H1 (cell line): Measurements from ENCODE around the gene RITA1. TPM values are rescaled to one million over a fixed set of nuclear protein-coding genes. Genes with fewer than 3 reads are reported as not detected.

Experiments used
- CTCF ChIA-PET: fragments of 300-600 bp; sonication (Branson Sonifier 250); formaldehyde crosslinking; loops from one replicate; lab custom pipeline; 2021; ENCODE audit not compliant: partially characterized antibody; lab: Charles Lee
- POLR2A ChIA-PET: fragments of 300-600 bp; sonication (Branson Sonifier 250); formaldehyde crosslinking; loops from one replicate; lab custom pipeline; 2021; ENCODE audit warnings: inconsistent platforms; ENCODE audit not compliant: partially characterized antibody; lab: Charles Lee
- DNase-seq, 2 experiments: peaks; one replicate each; pipeline versions ENCODE4 v3.0.0 to v3.0.0-alpha.2; 2010 to 2022; ENCODE audit warnings: low spot score in 2 of 2, low read depth in 1 of 2, mixed read lengths in 1 of 2
- FAIRE-seq: peaks from 2 replicates; lab custom pipeline; 2011; peaks lifted over from hg19 to GRCh38; lab: Jason Lieb, UNC
- H2AFZ ChIP-seq: 2 replicates; pipeline ENCODE4 v1.8.1; 2012; ENCODE audit warnings: low read length, inconsistent platforms
- H2AK5ac ChIP-seq: 2 replicates; pipeline ENCODE4 v1.6.1; 2013; ENCODE audit warnings: low read depth, low read length
- H2BK120ac ChIP-seq: replicated peaks from 2 replicates; pipeline ENCODE3; 2013; ENCODE audit warnings: low read depth, low read length, inconsistent platforms
- H2BK12ac ChIP-seq: 2 replicates; pipeline ENCODE4 v1.6.1; 2013; ENCODE audit warnings: low read depth, low read length
- H2BK15ac ChIP-seq: 2 replicates; pipeline ENCODE4 v1.6.1; 2013; ENCODE audit warnings: low read length
- H2BK20ac ChIP-seq: 2 replicates; pipeline ENCODE4 v1.6.1; 2013; ENCODE audit warnings: low read length
- H2BK5ac ChIP-seq: 2 replicates; pipeline ENCODE4 v1.6.1; 2013; ENCODE audit warnings: low read depth, low read length
- H3K14ac ChIP-seq: 2 replicates; pipeline ENCODE4 v1.6.1; 2013; ENCODE audit warnings: inconsistent platforms; ENCODE audit not compliant: insufficient read length
- H3K18ac ChIP-seq: 2 replicates; pipeline ENCODE4 v1.6.1; 2013; ENCODE audit warnings: low read length; ENCODE audit errors: extremely low read depth
- H3K23ac ChIP-seq: 2 replicates; pipeline ENCODE4 v1.6.1; 2013; ENCODE audit warnings: inconsistent platforms; ENCODE audit not compliant: insufficient read length
- H3K23me2 ChIP-seq: 2 replicates; pipeline ENCODE4 v1.6.1; 2013; ENCODE audit warnings: low read depth, low read length
- H3K27ac ChIP-seq: 2 replicates; pipeline ENCODE4 v1.6.1; 2011; ENCODE audit warnings: low read depth, low read length, inconsistent platforms
- H3K27me3 ChIP-seq, 4 experiments: replicated peaks in 1 of 4; 1 replicate in 1 of 4; 2 replicates in 3 of 4; pipeline versions ENCODE4 v1.6.1 to v1.8.1; 2011 to 2013; ENCODE audit warnings: low read length in 3 of 4, mild to moderate bottlenecking in 3 of 4, inconsistent platforms in 2 of 4, mixed read lengths in 2 of 4, moderate library complexity in 1 of 4; ENCODE audit not compliant: control insufficient read depth in 3 of 4, insufficient read depth in 3 of 4; ENCODE audit errors: extremely low read depth in 1 of 4
- H3K36me3 ChIP-seq, 4 experiments: 2 replicates each; pipeline versions ENCODE4 v1.6.1 to v1.8.1; 2011 to 2013; ENCODE audit warnings: mild to moderate bottlenecking in 4 of 4, low read length in 3 of 4, moderate library complexity in 2 of 4, control low read depth in 1 of 4, inconsistent platforms in 1 of 4; ENCODE audit not compliant: insufficient read depth in 4 of 4, control insufficient read depth in 2 of 4
- H3K4ac ChIP-seq: replicated peaks from 2 replicates; pipeline ENCODE3; 2013; ENCODE audit warnings: low read length, low read depth, mixed read lengths, inconsistent platforms; ENCODE audit not compliant: insufficient read length
- H3K4me1 ChIP-seq, 4 experiments: replicated peaks in 1 of 4; 1 replicate in 1 of 4; 2 replicates in 3 of 4; pipeline versions ENCODE4 v1.6.1 to v1.8.1; 2011 to 2013; ENCODE audit warnings: low read length in 3 of 4, inconsistent platforms in 2 of 4, mixed read lengths in 1 of 4; ENCODE audit not compliant: insufficient read depth in 4 of 4, control insufficient read depth in 3 of 4
- H3K4me2 ChIP-seq, 2 experiments: 2 replicates each; pipeline versions ENCODE4 v1.6.1 to v1.8.1; 2011 to 2013; ENCODE audit warnings: low read depth in 2 of 2, low read length in 2 of 2, control low read depth in 1 of 2, inconsistent platforms in 1 of 2, mild to moderate bottlenecking in 1 of 2; ENCODE audit not compliant: insufficient read depth in 1 of 2
- H3K4me3 ChIP-seq, 4 experiments: fragments of 200-600, 300-600 bp in 1 of 4; sonication (generic), shearing (Covaris generic), sonication (Bioruptor Twin) in 1 of 4; 2 replicates each; pipeline versions ENCODE4 v1.5.1 to v1.8.1; 2011 to 2016; ENCODE audit warnings: low read length in 4 of 4, low read depth in 3 of 4, control low read depth in 2 of 4, inconsistent platforms in 2 of 4, mild to moderate bottlenecking in 2 of 4, mixed read lengths in 1 of 4, moderate library complexity in 1 of 4; ENCODE audit not compliant: insufficient read depth in 2 of 4; ENCODE audit errors: extremely low read depth in 1 of 4
- H3K56ac ChIP-seq: replicated peaks from 2 replicates; pipeline ENCODE3; 2013; ENCODE audit warnings: low read depth, mild to moderate bottlenecking, mixed read lengths, low read length, inconsistent platforms; ENCODE audit not compliant: insufficient read length
- H3K79me1 ChIP-seq: 2 replicates; pipeline ENCODE4 v1.6.1; 2013; ENCODE audit warnings: low read depth, low read length, control low read depth
- H3K79me2 ChIP-seq, 2 experiments: 2 replicates each; pipeline versions ENCODE4 v1.6.1 to v1.8.1; 2012 to 2013; ENCODE audit warnings: low read length in 2 of 2, mild to moderate bottlenecking in 2 of 2, inconsistent platforms in 1 of 2; ENCODE audit not compliant: insufficient read depth in 2 of 2, control insufficient read depth in 1 of 2
- H3K9ac ChIP-seq, 4 experiments: replicated peaks in 1 of 4; 1 replicate in 1 of 4; 2 replicates in 3 of 4; pipeline versions ENCODE4 v1.6.1 to v1.8.1; 2011 to 2013; ENCODE audit warnings: low read depth in 3 of 4, low read length in 3 of 4, control low read depth in 2 of 4, mild to moderate bottlenecking in 2 of 4, moderate library complexity in 2 of 4, inconsistent platforms in 1 of 4; ENCODE audit errors: extremely low read depth in 1 of 4
- H3K9me3 ChIP-seq, 2 experiments: 2 replicates each; pipeline versions ENCODE4 v1.6.1 to v1.8.1; 2012 to 2013; ENCODE audit warnings: mild to moderate bottlenecking in 2 of 2, moderate library complexity in 2 of 2, control low read depth in 1 of 2, inconsistent platforms in 1 of 2, low read depth in 1 of 2, low read length in 1 of 2, mixed read lengths in 1 of 2; ENCODE audit not compliant: insufficient read depth in 2 of 2
- H4K20me1 ChIP-seq, 2 experiments: replicated peaks in 1 of 2; 2 replicates each; pipeline versions ENCODE3 to v1.8.1; 2011 to 2013; ENCODE audit warnings: inconsistent platforms in 2 of 2, low read length in 2 of 2, mild to moderate bottlenecking in 1 of 2; ENCODE audit not compliant: insufficient read depth in 2 of 2, control insufficient read depth in 1 of 2
- H4K5ac ChIP-seq: 2 replicates; pipeline ENCODE4 v1.6.1; 2013; ENCODE audit warnings: low read length, low read depth, mixed read lengths, inconsistent platforms; ENCODE audit not compliant: insufficient read length
- H4K8ac ChIP-seq: 2 replicates; pipeline ENCODE4 v1.8.0; 2013; ENCODE audit warnings: mild to moderate bottlenecking, moderate library complexity, low read length, inconsistent platforms; ENCODE audit not compliant: insufficient read depth; ENCODE audit errors: extremely low read depth
- H4K91ac ChIP-seq: replicated peaks from 2 replicates; pipeline ENCODE3; 2013; ENCODE audit warnings: low read length, mixed read lengths, inconsistent platforms; ENCODE audit not compliant: insufficient read length
- CHD2 ChIP-seq: IDR thresholded peaks from 2 replicates; pipeline ENCODE4 v1.6.1; 2012; ENCODE audit warnings: low read length, improper control_type of control experiment
- HDAC6 ChIP-seq: IDR thresholded peaks from one replicate; pipeline ENCODE4 v1.7.1; 2012; ENCODE audit warnings: low read depth, mild to moderate bottlenecking, inconsistent platforms, low read length, moderate library complexity
- JUND ChIP-seq: IDR thresholded peaks from 2 replicates; pipeline ENCODE4 v1.6.1; 2011; ENCODE audit warnings: mild to moderate bottlenecking, improper control_type of control experiment, low read length
- NANOG ChIP-seq: IDR thresholded peaks from 2 replicates; pipeline ENCODE4 v1.6.1; 2011; ENCODE audit warnings: low read length, low read depth, mild to moderate bottlenecking, inconsistent platforms; ENCODE audit not compliant: insufficient read depth, poor library complexity, severe bottlenecking
- POLR2A ChIP-seq, 2 experiments: IDR thresholded peaks; 1 replicate in 1 of 2; 2 replicates in 1 of 2; pipeline ENCODE4 v1.6.1; 2011; ENCODE audit warnings: low read depth in 2 of 2, low read length in 2 of 2, mild to moderate bottlenecking in 2 of 2; ENCODE audit errors: control extremely low read depth in 1 of 2
- RNF2 ChIP-seq: fragments of 200-900, 300-1000 bp; sonication (generic); IDR thresholded peaks from 2 replicates; pipeline ENCODE4 v1.7.1; 2016; ENCODE audit warnings: borderline replicate concordance, low read depth, mild to moderate bottlenecking, antibody characterized with exemption, low read length; ENCODE audit not compliant: poor library complexity, severe bottlenecking; ENCODE audit errors: missing control alignments
- TCF12 ChIP-seq: IDR thresholded peaks from 2 replicates; pipeline ENCODE4 v1.6.1; 2011; ENCODE audit warnings: low read depth, mild to moderate bottlenecking, low read length
- TEAD4 ChIP-seq: IDR thresholded peaks from 2 replicates; pipeline ENCODE4 v1.6.1; 2012; ENCODE audit warnings: low read depth, low read length, inconsistent platforms, mixed read lengths
- WGBS, 2 experiments: shearing (Covaris generic) in 1 of 2; methylation state at CpG; one replicate each; pipeline versions ENCODE4 v1.1.6 to v1.1.7; 2013 to 2015; ENCODE audit warnings: low lambda C conversion rate in 2 of 2, mixed read lengths in 2 of 2, inconsistent platforms in 1 of 2, low coverage in 1 of 2, missing lambda C conversion rate in 1 of 2; ENCODE audit not compliant: insufficient replicate concordance in 2 of 2, insufficient coverage in 1 of 2, insufficient read length in 1 of 2; ENCODE audit errors: extremely low coverage in 1 of 2, missing lambda C conversion rate in 1 of 2; 5-methylcytosine and 5-hydroxymethylcytosine counted together
- polyA plus RNA-seq, 7 experiments: library from polyadenylated mRNA; depleted of rRNA in 3 of 7; stranded (reverse) in 5 of 7; unstranded in 2 of 7; fragments of >200 nt in 5 of 7; fragments of 200-250 nt in 2 of 7; gene quantifications; 1 replicate in 5 of 7; 2 replicates in 1 of 7; 4 replicates in 1 of 7; pipeline versions ENCODE4 v1.2.1 to v1.2.3, GENCODE V29; 2011 to 2013; ENCODE audit warnings: missing spikeins in 2 of 7, mixed read lengths in 2 of 7
- total RNA-seq: library from RNA; stranded (reverse); fragmentation: NEBNext Ultra II Directional; extraction: Animal tissue kit (Norgen Biotek cat#: 25700); gene quantifications from 2 replicates; pipeline ENCODE4 v1.2.1, GENCODE V29; 2021
- TF ChIP-seq, protein P1 (sequence below), 3 experiments: IDR thresholded peaks; 1 replicate in 2 of 3; 2 replicates in 1 of 3; pipeline versions ENCODE4 v1.5.1 to v1.6.1; 2011; ENCODE audit warnings: low read length in 3 of 3, mild to moderate bottlenecking in 3 of 3, inconsistent platforms in 2 of 3, low read depth in 1 of 3, moderate library complexity in 1 of 3; ENCODE audit not compliant: insufficient read depth in 1 of 3; ENCODE audit errors: control extremely low read depth in 1 of 3
- TF ChIP-seq, protein P2 (sequence below): IDR thresholded peaks from 2 replicates; pipeline ENCODE4 v1.6.1; 2012; ENCODE audit warnings: low read length, inconsistent platforms

The RITA1 gene
- total and polyA plus RNA-seq, 2 of the 8 experiments (the other 6 are each of a cell fraction or from before 2014, with no cell fraction given), result 24.1 to 25.8 TPM

DNA sequence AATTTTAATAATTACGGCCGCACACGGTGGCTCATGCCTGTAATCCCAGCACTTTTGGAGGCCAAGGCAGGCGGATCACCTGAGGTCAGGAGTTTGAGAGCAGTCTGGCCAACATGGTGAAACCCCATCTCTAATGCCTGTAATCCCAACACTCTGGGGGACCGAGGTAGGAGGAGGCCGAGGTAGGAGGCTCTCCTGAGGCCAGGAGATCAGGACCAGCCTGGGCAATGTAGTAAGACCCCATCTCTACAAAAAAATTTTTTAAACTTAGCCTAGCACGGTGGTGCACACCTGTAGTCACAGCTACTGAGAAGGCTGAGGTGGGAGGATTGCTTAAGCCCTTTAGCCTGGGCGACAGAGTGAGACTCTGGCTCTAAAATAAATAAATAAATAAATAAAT is 41.6 kb upstream of the RITA1 start:
- ChIA-PET POLR2A (interaction anchor here (1.7 to 2.1 kb wide), 2 partner anchors 9 to 11 kb away, joined by 7 to 8 read pairs; partner anchors contain the start of gene RASAL1), CTCF (interaction anchor here (1.1 to 2.6 kb wide), 2 partner anchors 8 to 46 kb away, joined by 3 to 12 read pairs; partner anchors contain the start of gene RASAL1)
- Histone ChIP-seq H3K4me1 (peaks cover 0 to 6% (median under 1%) of the 10 kb centered on the region in 4 experiments; a peak in 3 of 7 replicates), H3K27ac (no peak overlapping the region), H3K79me2 (no peaks in the 10 kb centered on the region), H3K14ac (no peak overlapping the region), H2AFZ (no peak overlapping the region), H3K4me3 (no peak overlapping the region), H3K4me2 (no peak overlapping the region), H4K20me1 (no peaks in the 10 kb centered on the region), H3K56ac (no peak overlapping the region), H3K23ac (no peak overlapping the region), H2BK15ac (no peak overlapping the region), H3K4ac (no peak overlapping the region), H2AK5ac (no peak overlapping the region), H4K91ac (no peak overlapping the region), H2BK120ac (no peak overlapping the region), H2BK5ac (no peak overlapping the region), H2BK20ac (no peak overlapping the region), H4K5ac (no peak overlapping the region), H3K27me3 (no peaks in the 10 kb centered on the region), H3K36me3 (no peaks in the 10 kb centered on the region), H3K79me1 (no peaks in the 10 kb centered on the region), H2BK12ac (no peak overlapping the region), H3K23me2 (no peaks in the 10 kb centered on the region; the same call in 1 of the 2 replicates), H4K8ac (no peak overlapping the region), H3K9ac (no peak overlapping the region), H3K18ac (no peak overlapping the region), H3K9me3 (no peaks in the 10 kb centered on the region)
- 95% methylated on average over 8 of the region's 8 CpGs; no CpG with 5 or more reads in 1 of the 2 experiments for WGBS, 2 experiments
- DNase-seq, result no peak
- no peak for FAIRE-seq
- TF ChIP-seq RNF2 (no peak), HDAC6 (no peak), TEAD4 (no peak), POLR2A (IDR thresholded peaks at IDR 0.05; ENCODE audit: control extremely low read depth in 1 of 2, low read depth in 2 of 2, low read length in 2 of 2) (no peak), CHD2 (no peak), NANOG (no peak), JUND (no peak), TCF12 (no peak)
- TF ChIP-seq, protein P1, sequence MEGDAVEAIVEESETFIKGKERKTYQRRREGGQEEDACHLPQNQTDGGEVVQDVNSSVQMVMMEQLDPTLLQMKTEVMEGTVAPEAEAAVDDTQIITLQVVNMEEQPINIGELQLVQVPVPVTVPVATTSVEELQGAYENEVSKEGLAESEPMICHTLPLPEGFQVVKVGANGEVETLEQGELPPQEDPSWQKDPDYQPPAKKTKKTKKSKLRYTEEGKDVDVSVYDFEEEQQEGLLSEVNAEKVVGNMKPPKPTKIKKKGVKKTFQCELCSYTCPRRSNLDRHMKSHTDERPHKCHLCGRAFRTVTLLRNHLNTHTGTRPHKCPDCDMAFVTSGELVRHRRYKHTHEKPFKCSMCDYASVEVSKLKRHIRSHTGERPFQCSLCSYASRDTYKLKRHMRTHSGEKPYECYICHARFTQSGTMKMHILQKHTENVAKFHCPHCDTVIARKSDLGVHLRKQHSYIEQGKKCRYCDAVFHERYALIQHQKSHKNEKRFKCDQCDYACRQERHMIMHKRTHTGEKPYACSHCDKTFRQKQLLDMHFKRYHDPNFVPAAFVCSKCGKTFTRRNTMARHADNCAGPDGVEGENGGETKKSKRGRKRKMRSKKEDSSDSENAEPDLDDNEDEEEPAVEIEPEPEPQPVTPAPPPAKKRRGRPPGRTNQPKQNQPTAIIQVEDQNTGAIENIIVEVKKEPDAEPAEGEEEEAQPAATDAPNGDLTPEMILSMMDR (IDR thresholded peaks at IDR 0.05; ENCODE audit: control extremely low read depth in 1 of 3, insufficient read depth in 1 of 3, low read depth in 1 of 3, low read length in 3 of 3), result no peak
- TF ChIP-seq, protein P2, sequence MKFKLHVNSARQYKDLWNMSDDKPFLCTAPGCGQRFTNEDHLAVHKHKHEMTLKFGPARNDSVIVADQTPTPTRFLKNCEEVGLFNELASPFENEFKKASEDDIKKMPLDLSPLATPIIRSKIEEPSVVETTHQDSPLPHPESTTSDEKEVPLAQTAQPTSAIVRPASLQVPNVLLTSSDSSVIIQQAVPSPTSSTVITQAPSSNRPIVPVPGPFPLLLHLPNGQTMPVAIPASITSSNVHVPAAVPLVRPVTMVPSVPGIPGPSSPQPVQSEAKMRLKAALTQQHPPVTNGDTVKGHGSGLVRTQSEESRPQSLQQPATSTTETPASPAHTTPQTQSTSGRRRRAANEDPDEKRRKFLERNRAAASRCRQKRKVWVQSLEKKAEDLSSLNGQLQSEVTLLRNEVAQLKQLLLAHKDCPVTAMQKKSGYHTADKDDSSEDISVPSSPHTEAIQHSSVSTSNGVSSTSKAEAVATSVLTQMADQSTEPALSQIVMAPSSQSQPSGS, result no peak
